ENCODE data around the gene PLEKHM2. TPM values are rescaled to one million over a fixed set of nuclear protein-coding genes. Genes with fewer than 3 reads are reported as not detected.
A peak's percentile ranks its signal among the peaks of the same experiment; 100 is the strongest.

PLEKHM2 gene
- total and polyA plus RNA-seq, 8 donors = 22.9 to 39.6 (median 33.3) TPM

DNA sequence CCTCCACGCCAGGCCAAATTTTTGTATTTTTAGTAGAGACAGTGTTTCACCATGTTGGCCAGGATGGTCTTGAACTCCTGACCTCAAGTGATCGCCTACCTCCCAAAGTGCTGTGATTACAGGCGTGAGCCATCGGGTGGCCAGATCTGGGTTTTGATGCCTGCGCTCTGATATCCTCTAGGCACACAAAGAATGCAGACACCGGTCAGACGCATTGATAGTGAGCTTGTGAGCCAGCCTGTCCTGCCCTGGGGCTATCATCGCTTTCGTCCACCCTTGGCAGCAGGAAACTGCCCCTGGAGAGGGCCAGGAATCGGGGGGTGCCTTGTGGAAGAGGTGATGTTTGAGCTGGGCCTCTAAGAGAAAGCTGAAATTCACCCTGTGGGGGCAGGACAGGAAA lies 78.4 kb downstream of the PLEKHM2 start:
- Histone ChIP-seq H3K9me3 (no peaks in the 10 kb centered on the region), H3K4me3 (no peak overlapping the region), H3K4me1 (peaks cover 4 to 10% (median 7%) of the 10 kb centered on the region in 3 donors), H3K36me3 (no peaks in the 10 kb centered on the region), H3K27me3 (no peaks in the 10 kb centered on the region), H3K27ac (no peak overlapping the region)
- ATAC-seq = no peak
- no peak for FAIRE-seq
- TF ChIP-seq, protein P1, sequence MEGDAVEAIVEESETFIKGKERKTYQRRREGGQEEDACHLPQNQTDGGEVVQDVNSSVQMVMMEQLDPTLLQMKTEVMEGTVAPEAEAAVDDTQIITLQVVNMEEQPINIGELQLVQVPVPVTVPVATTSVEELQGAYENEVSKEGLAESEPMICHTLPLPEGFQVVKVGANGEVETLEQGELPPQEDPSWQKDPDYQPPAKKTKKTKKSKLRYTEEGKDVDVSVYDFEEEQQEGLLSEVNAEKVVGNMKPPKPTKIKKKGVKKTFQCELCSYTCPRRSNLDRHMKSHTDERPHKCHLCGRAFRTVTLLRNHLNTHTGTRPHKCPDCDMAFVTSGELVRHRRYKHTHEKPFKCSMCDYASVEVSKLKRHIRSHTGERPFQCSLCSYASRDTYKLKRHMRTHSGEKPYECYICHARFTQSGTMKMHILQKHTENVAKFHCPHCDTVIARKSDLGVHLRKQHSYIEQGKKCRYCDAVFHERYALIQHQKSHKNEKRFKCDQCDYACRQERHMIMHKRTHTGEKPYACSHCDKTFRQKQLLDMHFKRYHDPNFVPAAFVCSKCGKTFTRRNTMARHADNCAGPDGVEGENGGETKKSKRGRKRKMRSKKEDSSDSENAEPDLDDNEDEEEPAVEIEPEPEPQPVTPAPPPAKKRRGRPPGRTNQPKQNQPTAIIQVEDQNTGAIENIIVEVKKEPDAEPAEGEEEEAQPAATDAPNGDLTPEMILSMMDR (IDR thresholded peaks at IDR 0.05) = no peak
- intact Hi-C loops (cut with DNase I) = no loop called here
- WGBS, 2 donors = 80 to 84% methylated on average over 10 of the region's 10 CpGs
- DNase-seq = no peak

DNA sequence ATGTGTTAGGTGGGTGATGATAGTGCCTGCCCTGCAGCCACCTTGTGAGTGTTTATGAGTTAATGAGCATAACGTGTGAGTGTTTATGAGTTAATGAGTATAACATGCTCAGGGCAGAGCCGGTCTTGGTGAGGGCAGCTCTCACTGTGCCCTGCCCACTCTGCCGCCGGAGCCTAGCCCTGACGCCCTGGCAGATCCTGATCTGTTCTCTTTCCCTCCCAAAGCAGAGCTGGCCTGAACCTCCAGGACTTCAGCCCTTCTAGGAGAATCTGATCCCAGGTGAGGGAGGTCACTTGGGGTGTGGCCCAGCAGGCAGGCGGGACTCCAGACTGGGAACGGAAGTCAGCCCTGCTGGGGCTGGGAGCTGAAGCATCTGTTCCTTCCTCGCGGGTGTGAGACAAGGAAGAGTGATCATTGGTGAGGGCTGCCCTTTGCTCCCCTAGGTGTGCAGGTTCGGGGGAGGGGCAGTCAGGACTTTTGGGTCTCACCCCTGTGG lies 80.2 kb downstream of the PLEKHM2 start:
- intact Hi-C loops (cut with DNase I) = no loop called here
- Histone ChIP-seq H3K27me3 (no peaks in the 10 kb centered on the region), H3K36me3 (peaks cover 0 to 4% (median 0%) of the 10 kb centered on the region in 3 donors), H3K4me3 (peak overlapping the region in 3 of 4 donors; percentile 19 to 41 (median 31)), H3K4me1 (peaks cover 4 to 10% (median 7%) of the 10 kb centered on the region in 3 donors), H3K9me3 (no peaks in the 10 kb centered on the region), H3K27ac (peak overlapping the region; percentile 36 to 74 (median 60))
- peak; percentile 77 to 94 (median 86) for DNase-seq
- 25% methylated on average over 10 of the region's 10 CpGs for WGBS, 2 donors
- FAIRE-seq = no peak
- ATAC-seq = peak; percentile 88 to 93 (median 92)
- TF ChIP-seq, protein P1 (IDR thresholded peaks at IDR 0.05) = no peak

DNA sequence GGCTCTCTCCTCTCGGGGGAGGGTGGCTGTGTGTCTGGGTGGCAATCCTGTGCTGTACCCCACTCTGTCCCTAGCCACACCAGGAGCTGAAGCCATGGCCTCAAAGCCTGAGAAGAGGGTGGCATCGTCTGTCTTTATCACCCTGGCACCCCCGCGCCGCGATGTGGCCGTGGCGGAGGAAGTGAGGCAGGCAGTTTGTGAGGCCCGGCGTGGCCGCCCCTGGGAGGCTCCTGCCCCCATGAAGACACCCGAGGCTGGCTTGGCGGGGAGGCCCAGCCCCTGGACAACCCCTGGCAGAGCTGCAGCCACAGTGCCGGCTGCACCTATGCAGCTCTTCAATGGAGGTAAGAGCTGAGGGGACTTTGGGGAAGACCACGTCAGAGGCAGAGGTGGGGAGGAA lies 80.8 kb downstream of the PLEKHM2 start:
- Histone ChIP-seq H3K9me3 (no peaks in the 10 kb centered on the region), H3K4me3 (peak overlapping the region in 3 of 4 donors; percentile 19 to 41 (median 31)), H3K4me1 (peaks cover 4 to 7% (median 6%) of the 10 kb centered on the region in 3 donors), H3K27me3 (no peaks in the 10 kb centered on the region), H3K27ac (peak overlapping the region; percentile 36 to 74 (median 60)), H3K36me3 (peaks cover 0 to 4% (median 0%) of the 10 kb centered on the region in 3 donors)
- WGBS, 2 donors = 31 to 52% methylated on average over 15 of the region's 15 CpGs
- DNase-seq (peak in 3 of 6 donors; percentile 26 to 80 (median 60)), ATAC-seq (peak in 3 of 4 donors; percentile 13 to 18 (median 17)), FAIRE-seq (no peak)
- TF ChIP-seq, protein P1 (IDR thresholded peaks at IDR 0.05) = no peak
- intact Hi-C loops (cut with DNase I) = no loop called here

DNA sequence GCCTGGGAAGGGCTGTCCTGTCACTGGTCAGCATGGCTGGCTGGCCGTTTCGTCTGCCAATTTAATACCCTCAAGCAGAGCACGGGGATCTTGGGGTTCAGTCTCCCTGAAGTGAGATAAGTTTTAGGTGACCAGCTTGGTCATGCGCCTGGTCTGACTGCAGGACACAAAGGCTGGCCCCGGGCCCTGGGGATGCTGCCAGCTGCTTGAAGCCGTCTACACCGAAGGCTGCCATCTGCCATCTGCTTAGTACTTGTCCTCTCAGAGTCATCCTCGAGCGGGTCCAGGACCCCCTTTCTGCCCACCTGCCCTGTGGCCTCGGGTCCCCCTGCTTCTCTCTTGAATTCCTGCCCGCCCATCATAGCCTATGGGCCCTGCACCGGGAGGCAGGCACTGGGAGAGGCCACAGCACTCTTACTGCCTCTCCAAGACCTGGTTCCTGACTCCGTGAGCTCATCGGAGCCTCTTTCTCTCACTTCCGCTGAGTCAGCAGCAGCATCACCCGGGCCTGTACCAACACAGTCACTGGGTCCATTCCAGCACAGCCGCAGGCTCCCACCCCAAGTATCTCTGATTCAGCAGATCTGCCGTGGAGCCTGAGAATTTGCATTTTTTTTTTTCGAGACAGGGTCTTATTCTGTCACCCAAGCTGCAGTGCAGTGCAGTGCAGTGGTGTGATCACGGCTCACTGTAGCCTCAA lies 81.5 kb downstream of the PLEKHM2 start:
- intact Hi-C loops (cut with DNase I) = no loop called here
- H3K27ac ChIP-seq = peak overlapping the region in 1 of 4 donors; percentile 74
- WGBS, 2 donors = 51 to 60% methylated on average over 19 to 20 of the region's 20 CpGs
- H3K4me1 ChIP-seq = peaks cover 4 to 7% (median 6%) of the 10 kb centered on the region in 3 donors
- H3K9me3 ChIP-seq = no peaks in the 10 kb centered on the region
- no peaks in the 10 kb centered on the region for H3K27me3 ChIP-seq
- H3K36me3 ChIP-seq = peaks cover 0 to 10% (median 0%) of the 10 kb centered on the region in 3 donors
- FAIRE-seq = no peak
- DNase-seq = peak in 2 of 6 donors; percentile 35 to 77
- TF ChIP-seq, protein P1 (IDR thresholded peaks at IDR 0.05) = no peak
- ATAC-seq = peak in 3 of 4 donors; percentile 7 to 29 (median 20)
- H3K4me3 ChIP-seq = peak overlapping the region in 3 of 4 donors; percentile 19 to 41 (median 31)

DNA sequence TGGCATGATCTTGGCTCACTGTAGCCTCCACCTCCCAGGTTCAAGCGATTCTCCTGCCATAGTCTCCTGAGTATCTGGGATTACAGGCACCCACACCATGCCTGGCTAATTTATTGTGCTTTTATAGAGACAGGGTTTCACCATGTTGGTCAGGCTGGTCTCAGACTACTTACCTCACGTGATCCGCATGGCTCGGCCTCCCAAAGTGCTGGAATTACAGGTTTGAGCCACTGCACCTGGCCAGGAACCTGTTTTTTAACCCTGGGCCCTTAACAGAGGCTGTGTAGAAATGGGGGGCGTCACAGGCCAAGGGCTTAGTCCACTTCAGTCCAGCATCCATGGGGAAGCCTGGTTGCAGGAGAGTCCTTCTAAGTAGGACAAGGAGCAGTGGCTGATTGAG lies 83.8 kb downstream of the PLEKHM2 start:
- DNase-seq (no peak), FAIRE-seq (no peak), ATAC-seq (no peak)
- 84 to 96% methylated on average over 5 of the region's 5 CpGs for WGBS, 2 donors
- intact Hi-C loops (cut with DNase I) = no loop called here
- Histone ChIP-seq H3K4me1 (peaks cover 4 to 7% (median 6%) of the 10 kb centered on the region in 3 donors), H3K9me3 (no peaks in the 10 kb centered on the region), H3K4me3 (no peak overlapping the region), H3K36me3 (peaks cover 0 to 24% (median 6%) of the 10 kb centered on the region in 3 donors), H3K27ac (no peak overlapping the region), H3K27me3 (no peaks in the 10 kb centered on the region)
- TF ChIP-seq, protein P1 (IDR thresholded peaks at IDR 0.05) = no peak

Measured in pancreas (tissue), 10 donors.